Amniotic stem cell (primary cell): ENCODE data around the gene ANKS1A.

Experiments
- DNase-seq: peaks from one replicate; lab custom pipeline; 2025; lab: John Stamatoyannopoulos, UW

The ANKS1A gene

GRCh38 chr6:35054106-35054742 lies 165.2 kb downstream of the ANKS1A start:
- no peak for DNase-seq

GRCh38 chr6:35054743-35055130 lies 165.7 kb downstream of the ANKS1A start:
- no peak for DNase-seq

GRCh38 chr6:35055891-35056290 lies 166.8 kb downstream of the ANKS1A start:
- no peak for DNase-seq

- DNase-seq = no peak
Measured at GRCh38 chr6:35056952-35057351, 167.9 kb downstream of the ANKS1A start.

- DNase-seq = no peak
Measured at GRCh38 chr6:35057449-35058357, 168.6 kb downstream of the ANKS1A start.

- no peak for DNase-seq
Measured at GRCh38 chr6:35058358-35058675, 169.3 kb downstream of the ANKS1A start.

GRCh38 chr6:35058865-35059522 lies 169.9 kb downstream of the ANKS1A start:
- DNase-seq = no peak

- no peak for DNase-seq
Measured at GRCh38 chr6:35059596-35060345, 170.7 kb downstream of the ANKS1A start.

GRCh38 chr6:35061102-35061615 lies 172.1 kb downstream of the ANKS1A start:
- no peak for DNase-seq

GRCh38 chr6:35061651-35062410 lies 172.8 kb downstream of the ANKS1A start:
- no peak for DNase-seq

GRCh38 chr6:35062676-35063574 lies 173.9 kb downstream of the ANKS1A start:
- DNase-seq = no peak

- DNase-seq = no peak
Measured at GRCh38 chr6:35063701-35064280, 174.7 kb downstream of the ANKS1A start.

- no peak for DNase-seq
Measured at GRCh38 chr6:35064290-35064689, 175.2 kb downstream of the ANKS1A start.

GRCh38 chr6:35064757-35065440 lies 175.8 kb downstream of the ANKS1A start:
- DNase-seq = no peak

- no peak for DNase-seq
Measured at GRCh38 chr6:35065441-35065800, 176.4 kb downstream of the ANKS1A start.

- DNase-seq = no peak
Measured at GRCh38 chr6:35065870-35066269, 176.8 kb downstream of the ANKS1A start.

- no peak for DNase-seq
Measured at GRCh38 chr6:35067234-35067633, 178.2 kb downstream of the ANKS1A start.

GRCh38 chr6:35068206-35068605 lies 179.2 kb downstream of the ANKS1A start:
- no peak for DNase-seq

- no peak for DNase-seq
Measured at GRCh38 chr6:35068644-35069043, 179.6 kb downstream of the ANKS1A start.
